Keratinocyte (primary cell): ENCODE data around the gene ANKS1B. TPM values are rescaled to one million over a fixed set of nuclear protein-coding genes. Genes with fewer than 3 reads are reported as not detected.

Experiments used
- DNase-seq: peaks from one replicate; pipeline ENCODE4 v3.0.0-alpha.2; 2011; ENCODE audit warnings: low read depth, missing footprints, low spot score
- FAIRE-seq: peaks from 2 replicates; lab custom pipeline; 2011; peaks lifted over from hg19 to GRCh38; lab: Jason Lieb, UNC
- H2AFZ ChIP-seq: 2 replicates; pipeline ENCODE4 v1.6.0; 2012; ENCODE audit warnings: low read length, control low read depth, inconsistent platforms; ENCODE audit not compliant: control insufficient read depth
- H3K27ac ChIP-seq: 2 replicates; pipeline ENCODE4 v1.5.1; 2011; ENCODE audit warnings: low read length; ENCODE audit not compliant: control insufficient read depth, insufficient read depth
- H3K27me3 ChIP-seq: 3 replicates; pipeline ENCODE4 v1.6.0; 2011; ENCODE audit warnings: low read length; ENCODE audit not compliant: control insufficient read depth, insufficient read depth; ENCODE audit errors: extremely low read depth
- H3K36me3 ChIP-seq, 2 experiments: 2 replicates in 1 of 2; 3 replicates in 1 of 2; pipeline ENCODE4 v1.5.1; 2011; ENCODE audit warnings: low read length in 2 of 2, mild to moderate bottlenecking in 1 of 2; ENCODE audit not compliant: control insufficient read depth in 2 of 2, insufficient read depth in 2 of 2; ENCODE audit errors: extremely low read depth in 1 of 2
- H3K4me1 ChIP-seq: 3 replicates; pipeline ENCODE4 v1.5.1; 2011; ENCODE audit warnings: low read length; ENCODE audit not compliant: control insufficient read depth, insufficient read depth; ENCODE audit errors: extremely low read depth
- H3K4me2 ChIP-seq: 3 replicates; pipeline ENCODE4 v1.6.0; 2011; ENCODE audit warnings: low read depth, low read length; ENCODE audit not compliant: control insufficient read depth, insufficient read depth; ENCODE audit errors: extremely low read depth
- H3K4me3 ChIP-seq, 3 experiments: fragments of 200-600 bp in 1 of 3; sonication (generic) in 1 of 3; 2 replicates in 2 of 3; 3 replicates in 1 of 3; pipeline ENCODE4 v1.5.1; 2011 to 2016; ENCODE audit warnings: low read length in 3 of 3, mild to moderate bottlenecking in 3 of 3, control low read depth in 2 of 3, inconsistent platforms in 1 of 3, low read depth in 1 of 3, mixed read lengths in 1 of 3, mixed run types in 1 of 3, moderate library complexity in 1 of 3; ENCODE audit not compliant: control insufficient read depth in 2 of 3, insufficient read depth in 2 of 3; ENCODE audit errors: extremely low read depth in 1 of 3
- H3K79me2 ChIP-seq: 2 replicates; pipeline ENCODE4 v1.6.0; 2012; ENCODE audit warnings: low read length; ENCODE audit not compliant: control insufficient read depth, insufficient read depth
- H3K9ac ChIP-seq: 3 replicates; pipeline ENCODE4 v1.6.0; 2011; ENCODE audit warnings: low read length; ENCODE audit not compliant: control insufficient read depth, insufficient read depth; ENCODE audit errors: extremely low read depth
- H3K9me1 ChIP-seq: 3 replicates; pipeline ENCODE4 v1.6.0; 2011; ENCODE audit warnings: low read length; ENCODE audit not compliant: control insufficient read depth, insufficient read depth; ENCODE audit errors: extremely low read depth
- H3K9me3 ChIP-seq: 2 replicates; pipeline ENCODE4 v1.5.1; 2012; ENCODE audit warnings: low read depth, low read length; ENCODE audit not compliant: control insufficient read depth
- H4K20me1 ChIP-seq: 3 replicates; pipeline ENCODE4 v1.6.0; 2011; ENCODE audit warnings: low read length; ENCODE audit not compliant: control insufficient read depth, insufficient read depth; ENCODE audit errors: extremely low read depth
- CTCF ChIP-seq, 3 experiments: IDR thresholded peaks in 1 of 3; conservative IDR thresholded peaks in 1 of 3; optimal IDR thresholded peaks in 1 of 3; 2 replicates in 2 of 3; 3 replicates in 1 of 3; pipeline versions ENCODE3 to v1.5.1; 2011; ENCODE audit warnings: low read length in 3 of 3, mild to moderate bottlenecking in 3 of 3, moderate library complexity in 2 of 3, control low read depth in 1 of 3, inconsistent platforms in 1 of 3; ENCODE audit not compliant: insufficient read depth in 2 of 3; ENCODE audit errors: extremely low read depth in 1 of 3
- EZH2 ChIP-seq: IDR thresholded peaks from one replicate; pipeline ENCODE4 v1.6.1; 2012; ENCODE audit warnings: inconsistent platforms, mild to moderate bottlenecking, low read length, moderate library complexity
- dilution Hi-C: fragments of 300-500 bp; cut with MboI; formaldehyde crosslinking; loops from one replicate; pipeline ENCODE4 v1.7.0; 2020; ENCODE audit warnings: low sequenced_read_pairs; ENCODE audit not compliant: extremely low pct_ligation_motif_present
- polyA plus RNA-seq, 5 experiments: library from polyadenylated mRNA; depleted of rRNA in 3 of 5; stranded (reverse) in 3 of 5; stranded (forward) in 1 of 5; unstranded in 1 of 5; fragments of >200 nt; gene quantifications; 1 replicate in 1 of 5; 2 replicates in 3 of 5; 3 replicates in 1 of 5; pipeline versions ENCODE4 v1.2.1 to v1.2.3, GENCODE V29; 2011 to 2012; ENCODE audit warnings: missing spikeins in 2 of 5, low read depth in 1 of 5, low replicate concordance in 1 of 5

Gene ANKS1B
- polyA plus RNA-seq, 1 donor (not counting 4 experiments of a cell fraction or from before 2014, with no cell fraction given) = not detected

GRCh38 chr12:99959549-99960170 is 25.1 kb downstream of the ANKS1B start:
- dilution Hi-C loops = no loop called here
- FAIRE-seq = no peak
- no peak for DNase-seq

GRCh38 chr12:99957866-99958466 is 26.8 kb downstream of the ANKS1B start:
- H3K79me2 ChIP-seq = no peaks in the 10 kb centered on the region
- H3K27me3 ChIP-seq = no peaks in the 10 kb centered on the region
- no peak for TF ChIP-seq CTCF (optimal IDR thresholded peaks at IDR 0.05 in 1 of 3, IDR thresholded peaks at IDR 0.05 in 1 of 3, conservative IDR thresholded peaks at IDR 0.05 in 1 of 3; ENCODE audit: extremely low read depth in 1 of 3, insufficient read depth in 2 of 3, low read length in 3 of 3)
- H3K9me1 ChIP-seq = no peaks in the 10 kb centered on the region
- H3K27ac ChIP-seq = no peak overlapping the region
- H3K9ac ChIP-seq = no peak overlapping the region
- H3K4me2 ChIP-seq = no peak overlapping the region
- no peak overlapping the region for H2AFZ ChIP-seq
- H3K9me3 ChIP-seq = no peaks in the 10 kb centered on the region
- no peak for DNase-seq
- dilution Hi-C loops = no loop called here
- no peaks in the 10 kb centered on the region for H3K36me3 ChIP-seq
- no peaks in the 10 kb centered on the region for H4K20me1 ChIP-seq
- FAIRE-seq = no peak
- no peak overlapping the region for H3K4me3 ChIP-seq
- H3K4me1 ChIP-seq = no peaks in the 10 kb centered on the region

More at GRCh38 chr12:99959549-99960170, 25.1 kb downstream of the ANKS1B start:
- Histone ChIP-seq H3K36me3 (no peaks in the 10 kb centered on the region), H3K9me3 (no peaks in the 10 kb centered on the region), H3K4me1 (no peaks in the 10 kb centered on the region), H3K79me2 (no peaks in the 10 kb centered on the region), H3K9ac (no peak overlapping the region), H3K27ac (no peak overlapping the region), H3K27me3 (no peaks in the 10 kb centered on the region), H2AFZ (no peak overlapping the region), H3K4me2 (no peak overlapping the region), H3K9me1 (no peaks in the 10 kb centered on the region), H3K4me3 (no peak overlapping the region), H4K20me1 (no peaks in the 10 kb centered on the region)
- TF ChIP-seq EZH2 = no peak
- no peak for TF ChIP-seq CTCF (optimal IDR thresholded peaks at IDR 0.05 in 1 of 3, IDR thresholded peaks at IDR 0.05 in 1 of 3, conservative IDR thresholded peaks at IDR 0.05 in 1 of 3; ENCODE audit: extremely low read depth in 1 of 3, insufficient read depth in 2 of 3, low read length in 3 of 3)
